Measurements from ENCODE around the gene NCKAP5.
A peak's percentile ranks its signal among the peaks of the same experiment; 100 is the strongest.
"Not testable (repeated sequence)": the region's sequence is repeated elsewhere in the genome, so short reads cannot be mapped to it uniquely, and the experiment has no call there.

NCKAP5 gene

DNA sequence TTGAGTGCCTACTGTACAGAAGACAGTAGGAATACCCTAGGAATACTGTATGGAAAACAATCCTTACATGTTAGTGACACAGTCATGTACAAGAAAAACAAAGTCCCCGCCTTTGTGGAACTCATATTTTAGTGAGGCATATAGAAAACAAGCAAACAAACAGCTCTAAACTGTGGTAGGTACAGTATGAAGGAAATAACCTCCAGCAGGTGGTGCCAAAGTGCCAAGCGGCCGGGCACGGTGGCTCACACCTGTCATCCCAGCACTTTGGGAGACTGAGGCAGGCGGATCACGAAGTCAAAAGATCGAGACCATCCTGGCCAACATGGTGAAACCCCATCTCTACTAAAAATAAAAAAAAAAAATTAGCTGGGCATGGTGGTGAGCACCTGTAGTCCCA, 48.6 kb downstream of the NCKAP5 start:
- not testable (repeated sequence) for DNase-seq

DNA sequence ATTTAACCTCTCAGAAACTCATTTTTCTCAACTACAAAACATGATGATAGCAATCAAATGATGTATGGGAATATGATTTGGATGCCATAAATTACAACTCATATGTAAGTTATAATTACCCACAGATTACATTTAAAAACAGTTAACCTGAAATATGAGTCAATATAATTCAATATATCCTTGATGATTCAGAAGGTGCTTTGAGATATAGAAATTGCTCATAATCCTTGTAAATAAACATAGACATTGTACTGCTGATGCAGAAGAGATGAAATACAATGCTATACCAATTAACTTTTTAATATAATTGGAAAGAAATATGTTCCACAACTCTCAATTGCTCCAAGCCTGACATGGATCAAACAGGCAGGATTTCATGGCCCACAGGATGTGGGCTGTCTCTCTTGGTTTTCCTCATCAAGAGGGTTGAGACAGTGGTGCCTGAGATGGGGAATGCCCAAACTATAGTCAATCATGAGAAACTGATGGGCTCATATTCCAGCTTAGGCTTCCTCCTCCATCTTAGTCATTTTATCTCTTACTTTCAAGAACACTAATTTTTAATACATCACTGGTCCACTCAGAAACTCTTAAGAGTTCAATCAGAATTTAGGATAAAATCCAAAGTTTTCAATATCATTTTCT, 49.4 kb downstream of the NCKAP5 start:
- DNase-seq, result no peak

DNA sequence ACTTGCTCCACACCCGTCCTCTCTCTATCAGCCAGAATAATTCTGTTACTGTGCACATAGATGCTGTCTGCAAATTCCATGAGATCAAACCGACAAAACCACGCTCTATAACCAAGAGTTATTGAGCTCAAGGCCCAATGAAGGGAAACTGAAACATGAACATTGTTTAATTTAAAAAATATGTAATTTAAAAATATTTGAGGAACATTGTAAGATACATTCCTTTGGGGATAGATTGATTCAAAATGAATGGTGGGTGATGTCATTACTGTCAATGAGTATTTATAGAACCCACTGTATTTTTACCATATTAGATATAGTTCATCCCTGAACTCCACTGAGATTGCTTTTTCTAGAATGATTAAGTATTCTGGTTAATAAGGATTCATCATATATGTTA, 50.4 kb downstream of the NCKAP5 start:
- no peak for DNase-seq

DNA sequence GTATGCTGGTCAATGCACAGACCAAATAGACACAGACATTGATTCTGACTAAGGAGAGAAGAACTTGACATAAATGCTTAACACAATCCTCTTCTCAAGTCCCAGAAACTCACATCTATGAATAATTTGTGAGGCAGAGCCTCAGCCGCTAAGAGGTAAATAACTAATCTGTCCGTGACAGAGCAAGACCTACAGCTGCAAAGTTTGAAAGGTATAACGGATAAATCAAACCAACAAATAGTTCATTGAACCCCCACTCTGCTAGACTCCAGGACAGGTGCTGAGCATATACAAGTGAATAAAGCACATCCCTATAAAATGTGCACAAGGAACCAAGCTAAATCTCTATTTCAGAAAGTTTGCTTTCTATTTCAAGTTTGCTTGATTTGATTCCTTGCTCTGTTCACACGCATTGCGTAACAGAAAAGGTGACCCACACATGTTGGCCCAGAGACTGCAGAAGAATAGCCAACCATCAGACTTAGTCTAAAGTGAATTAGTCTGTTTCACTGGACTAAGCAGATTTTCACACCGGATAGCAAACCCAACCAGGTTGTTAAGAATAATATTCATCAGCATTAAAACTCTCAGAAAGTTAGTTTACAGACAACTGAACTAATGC, 51.7 kb downstream of the NCKAP5 start:
- DNase-seq, result no peak

DNA sequence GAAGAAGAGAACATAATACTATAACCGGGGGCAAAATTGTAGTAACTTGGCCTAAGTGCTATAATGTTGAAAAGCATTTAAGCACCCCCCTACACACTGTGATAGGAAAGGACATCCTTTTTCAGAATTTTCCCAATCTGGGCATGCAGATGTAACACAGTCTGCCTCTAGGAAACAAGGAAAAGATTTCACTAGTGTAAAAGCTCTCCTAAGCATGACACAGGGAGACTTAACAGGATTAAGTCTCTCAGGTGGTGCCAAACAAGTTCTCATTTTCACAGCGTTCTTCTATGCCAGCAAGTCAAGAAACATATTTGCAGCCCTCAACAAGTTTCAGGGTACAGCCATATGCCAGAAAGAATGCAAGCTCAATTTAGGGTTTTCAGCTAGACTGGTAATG, 53.0 kb downstream of the NCKAP5 start:
- DNase-seq, result no peak

DNA sequence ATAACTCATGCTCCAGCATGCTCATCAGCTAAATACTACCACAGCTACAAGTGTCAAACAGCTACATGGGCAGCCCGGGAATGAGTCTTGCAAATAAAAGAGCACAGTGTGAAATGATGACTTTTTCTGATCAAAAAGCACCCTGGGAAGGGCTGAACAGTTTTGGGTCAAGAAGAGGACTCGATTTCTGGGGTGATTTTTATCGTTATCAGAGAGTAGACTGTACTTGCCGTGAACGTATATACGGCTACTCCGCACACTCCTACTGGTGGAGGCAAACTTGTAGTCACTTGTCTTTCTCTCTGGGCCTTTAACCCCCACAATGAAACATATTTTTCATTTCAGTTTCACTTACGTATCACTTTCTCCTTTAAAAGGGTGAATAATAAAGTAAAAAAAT, 54.4 kb downstream of the NCKAP5 start:
- no peak for DNase-seq

DNA sequence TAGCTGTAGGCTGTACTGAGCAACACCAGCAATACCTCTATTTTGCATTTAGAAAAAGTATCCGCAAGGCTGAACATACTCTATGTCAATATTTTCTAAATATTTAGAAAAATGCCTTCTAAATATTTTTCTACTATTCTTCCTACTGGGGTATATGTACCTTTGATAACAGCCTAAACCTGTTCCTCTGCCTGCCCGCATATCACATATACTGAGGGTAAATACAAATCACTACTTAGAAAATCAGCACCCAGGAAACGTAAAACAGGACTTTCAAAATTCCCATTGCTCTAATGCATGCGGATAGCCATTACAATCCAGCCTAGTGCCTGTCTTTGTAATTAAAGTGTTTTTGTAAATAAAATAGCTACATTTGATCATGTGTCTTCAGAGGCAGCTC, 56.1 kb downstream of the NCKAP5 start:
- no peak for DNase-seq

DNA sequence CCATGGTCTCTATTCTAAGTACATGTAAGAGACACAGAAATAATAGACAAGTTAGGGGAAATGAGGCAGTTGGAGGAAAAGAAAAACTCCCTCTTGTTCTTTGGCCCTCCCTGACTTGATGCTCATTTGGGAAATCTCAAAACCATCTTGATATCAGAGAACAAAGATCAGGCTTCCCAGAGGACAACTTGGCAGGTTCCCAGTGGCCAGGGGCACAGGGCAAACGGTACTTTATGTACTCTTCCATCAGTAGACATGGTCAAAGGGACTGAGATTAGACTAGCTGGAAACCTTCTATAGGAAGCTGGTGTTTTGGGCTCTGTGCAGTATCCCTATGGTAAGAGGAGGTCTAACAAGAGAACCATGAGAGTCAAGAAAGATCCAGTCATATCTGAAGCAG, 56.6 kb downstream of the NCKAP5 start:
- DNase-seq, result no peak

DNA sequence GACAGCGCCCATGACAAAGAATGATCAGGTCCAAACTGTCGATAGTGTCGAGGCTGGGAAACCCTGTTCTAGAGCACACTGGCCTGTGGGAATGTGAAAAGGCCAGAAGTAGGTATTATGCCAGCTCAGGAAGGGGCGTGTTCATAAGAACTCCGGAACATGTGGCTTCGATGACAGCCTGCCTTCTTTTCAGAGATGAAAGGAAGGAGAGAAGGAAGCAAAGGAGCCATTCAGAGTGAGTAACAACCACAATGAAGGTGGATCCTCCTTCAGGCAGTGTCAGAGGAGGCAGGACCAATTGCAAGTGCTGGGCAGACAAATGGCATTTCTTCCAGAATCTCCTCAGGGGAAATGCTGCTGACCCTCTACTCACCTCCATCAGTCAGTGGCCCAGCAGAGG, 58.5 kb downstream of the NCKAP5 start:
- no peak for DNase-seq

DNA sequence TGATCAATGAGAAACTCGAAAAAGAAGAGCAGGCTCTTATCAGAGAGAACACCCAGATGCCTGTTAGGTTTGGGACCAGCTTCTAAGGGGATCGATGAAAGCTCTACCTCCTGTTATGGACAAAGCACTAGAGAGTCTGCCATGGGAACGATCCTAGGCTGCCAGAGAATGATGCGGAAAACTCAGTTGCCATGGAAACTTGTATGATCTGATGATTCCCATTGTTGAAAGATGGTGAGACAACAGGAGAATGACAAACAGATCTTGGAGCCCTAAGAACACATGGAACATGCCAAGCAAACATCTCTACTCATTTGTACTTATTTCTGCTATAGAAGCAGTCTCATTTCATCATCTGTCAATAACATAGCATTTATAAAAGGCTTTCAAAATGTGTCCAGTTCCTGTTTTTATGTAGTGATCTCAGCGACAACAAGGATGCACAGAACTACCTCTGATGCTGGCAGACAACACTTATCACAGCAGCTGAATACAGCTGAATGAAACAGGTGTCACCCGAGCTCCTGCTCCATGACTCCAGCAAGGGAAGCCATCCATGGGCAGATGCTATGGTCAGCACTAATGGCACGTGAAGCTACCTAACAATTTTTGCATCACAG, 59.6 kb downstream of the NCKAP5 start:
- no peak for DNase-seq

DNA sequence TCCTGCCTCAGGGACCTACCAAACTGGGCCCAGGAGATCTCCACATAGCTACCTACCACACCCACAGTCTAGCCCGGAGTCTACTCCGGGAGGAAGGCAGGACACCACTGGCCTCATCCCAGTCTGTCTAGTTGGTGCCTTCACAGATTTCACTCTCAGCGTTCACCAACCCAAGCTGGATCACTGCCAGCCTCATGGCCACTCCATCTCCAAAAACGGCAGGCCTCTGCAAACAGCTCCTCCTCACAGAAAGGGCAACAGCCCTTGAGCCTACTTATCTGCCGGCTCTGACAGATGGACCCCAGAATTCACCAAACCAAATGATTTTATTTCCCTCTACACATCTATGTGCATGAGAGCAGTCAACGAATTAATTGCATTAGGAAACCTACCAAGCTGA, 61.3 kb downstream of the NCKAP5 start:
- peak; percentile 5 for DNase-seq

DNA sequence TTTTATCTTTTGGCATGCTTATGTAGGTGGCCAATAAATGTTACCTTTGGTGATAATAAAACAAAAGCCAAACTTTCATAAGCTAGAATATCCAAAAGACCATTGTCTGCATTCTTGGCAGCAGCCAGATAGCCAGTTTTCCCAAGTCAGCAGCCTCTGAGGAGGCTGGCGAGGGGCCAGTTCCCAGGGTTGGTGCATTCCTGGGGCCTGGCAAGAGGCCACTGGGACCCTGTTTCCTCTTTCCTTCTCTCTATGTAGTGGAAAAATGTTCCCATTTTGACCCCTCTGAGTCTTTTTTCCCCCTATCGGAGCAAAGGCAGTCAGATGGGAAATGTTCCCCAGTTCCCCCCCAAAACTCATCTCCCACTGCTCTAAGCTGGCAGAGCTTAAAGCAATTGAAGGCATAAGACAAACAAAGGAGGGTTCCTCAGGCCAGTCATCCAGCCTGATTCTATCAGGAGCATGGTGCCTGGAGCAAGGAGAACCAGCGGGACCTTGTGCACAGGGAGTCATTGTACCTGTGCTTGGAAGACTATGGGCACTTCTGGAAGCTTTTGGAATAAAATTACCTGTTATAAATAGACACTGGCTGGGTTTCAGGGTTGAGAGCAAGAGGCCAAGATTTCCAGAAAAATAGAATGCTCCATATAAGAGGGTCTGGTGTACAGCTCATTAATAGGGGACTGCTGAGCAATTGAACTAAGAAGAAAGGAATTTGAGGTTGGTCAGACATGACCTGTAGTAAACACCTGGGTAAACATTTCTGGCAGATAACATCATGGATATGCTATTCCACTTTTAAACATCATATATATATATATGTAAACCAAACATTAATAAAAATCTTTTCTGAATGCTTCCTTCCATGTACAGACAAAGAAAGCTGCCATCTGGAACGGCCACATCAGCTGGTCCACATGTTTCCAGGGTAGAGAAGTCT, 63.4 kb downstream of the NCKAP5 start:
- no peak for DNase-seq

DNA sequence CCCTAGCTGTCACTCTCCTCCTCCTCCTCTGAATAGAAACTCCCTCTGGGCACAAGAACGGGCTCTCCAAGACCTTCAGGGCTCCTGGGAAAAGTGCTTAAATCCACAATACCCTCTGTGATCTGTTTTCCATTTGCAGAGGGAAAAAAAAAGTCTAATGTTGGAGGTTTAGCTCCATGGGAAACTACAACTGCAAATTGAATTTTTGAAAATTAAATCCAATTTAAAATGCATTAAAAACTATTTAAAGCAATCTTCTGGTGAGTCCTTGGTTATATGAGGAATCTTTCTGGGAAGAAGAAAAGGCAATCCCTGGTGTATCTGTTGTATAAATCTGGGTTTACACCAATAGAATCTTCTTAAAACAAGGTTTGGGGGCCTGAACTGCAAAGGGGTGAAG, 64.3 kb downstream of the NCKAP5 start:
- no peak for DNase-seq

DNA sequence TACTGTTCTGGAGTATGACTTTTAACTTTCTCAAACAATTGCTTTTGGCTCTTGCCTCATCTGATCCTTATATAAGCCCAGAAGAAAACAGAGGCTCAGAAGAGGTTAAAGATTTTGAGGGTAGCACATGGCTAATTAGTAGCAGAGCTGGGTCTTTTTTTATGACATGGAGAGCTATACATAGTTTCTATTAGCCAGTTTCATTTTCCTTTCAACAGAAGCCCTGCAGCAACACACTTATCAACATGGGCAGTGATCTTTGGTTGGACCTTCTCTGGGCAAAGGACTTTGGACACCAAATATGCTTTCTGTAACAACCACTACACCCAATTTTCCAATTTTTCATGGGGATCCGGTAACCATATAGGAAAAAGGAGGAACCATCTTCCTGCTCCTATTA, 64.9 kb downstream of the NCKAP5 start:
- no peak for DNase-seq

DNA sequence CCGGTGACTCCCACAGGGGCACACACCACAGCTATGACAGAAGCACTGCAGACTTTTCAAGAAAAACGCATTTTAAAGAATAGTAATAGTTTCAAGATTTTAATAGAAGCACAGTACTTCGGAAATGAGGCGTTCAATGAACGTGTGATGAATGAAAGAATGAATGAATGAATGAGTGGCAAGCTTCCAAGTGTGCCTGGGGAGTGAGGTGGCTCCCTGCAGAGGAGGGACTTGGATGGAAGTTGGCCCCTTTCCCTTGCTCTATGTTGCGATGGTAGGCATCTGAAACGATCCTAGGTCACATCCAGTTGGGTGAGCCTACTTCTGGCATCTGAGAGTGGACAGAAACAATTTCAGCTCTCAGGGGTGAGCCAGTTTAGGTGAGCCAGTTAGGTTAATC, 65.6 kb downstream of the NCKAP5 start:
- no peak for DNase-seq

DNA sequence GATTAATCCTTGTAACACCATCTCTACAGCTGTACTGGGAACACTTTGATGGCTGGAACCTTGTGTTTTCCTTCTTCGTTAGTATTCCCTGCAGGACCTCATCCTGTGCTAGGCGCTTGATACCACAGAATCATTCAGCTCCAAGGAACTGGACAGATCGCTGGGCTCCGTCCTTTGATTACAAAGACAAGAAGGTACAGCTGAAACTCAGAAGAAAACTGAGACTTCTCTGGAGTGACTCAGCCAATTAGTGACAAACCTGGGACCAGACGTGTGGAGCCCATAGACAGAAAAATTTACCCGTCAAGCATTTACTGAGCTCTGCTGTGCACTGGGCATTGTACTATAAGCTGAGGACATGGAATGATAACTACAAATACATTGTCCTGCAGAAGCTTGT, 67.3 kb downstream of the NCKAP5 start:
- DNase-seq, result no peak

DNA sequence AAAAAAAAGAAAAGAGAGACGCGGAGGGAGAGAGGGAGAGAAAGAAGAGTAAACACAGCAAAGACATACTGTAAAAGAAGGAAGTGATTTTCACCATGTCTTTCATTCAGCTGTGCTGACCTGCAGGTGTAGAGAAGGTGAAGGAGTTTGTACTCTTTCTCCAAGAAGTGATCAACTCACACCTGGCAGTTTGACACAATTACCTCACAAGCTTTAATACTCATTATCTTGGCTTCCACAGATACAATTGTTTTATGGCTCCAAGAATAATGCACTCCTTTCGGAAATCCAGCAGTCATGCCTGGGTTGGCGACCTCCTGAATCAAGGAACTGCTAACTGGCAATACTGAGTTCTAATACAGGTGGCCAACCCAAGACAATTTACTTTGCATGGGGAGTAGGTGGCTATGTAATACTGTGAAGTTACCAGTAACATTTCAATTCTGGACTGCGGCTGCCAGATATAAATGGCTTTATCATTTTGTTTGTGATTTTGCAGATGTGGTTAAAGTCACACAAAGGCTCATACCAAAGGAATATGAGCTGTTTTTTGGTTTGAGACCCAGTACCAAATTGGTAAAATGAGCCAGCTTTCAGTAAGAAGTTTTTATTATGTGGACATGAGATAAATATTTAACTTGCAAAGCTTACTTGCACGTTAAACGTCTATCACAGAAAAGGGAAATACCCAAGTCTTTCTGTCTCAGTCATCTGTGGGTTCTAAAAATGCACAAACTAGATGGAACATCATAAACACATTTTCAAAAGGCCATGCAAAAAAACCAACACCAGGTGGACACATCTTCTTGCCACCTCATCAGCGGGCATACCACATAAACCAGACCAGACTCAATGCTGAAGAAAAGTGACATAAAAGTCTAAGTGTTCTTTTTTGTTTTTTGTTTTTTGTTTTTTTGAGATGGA, 69.3 kb downstream of the NCKAP5 start:
- DNase-seq, result no peak

DNA sequence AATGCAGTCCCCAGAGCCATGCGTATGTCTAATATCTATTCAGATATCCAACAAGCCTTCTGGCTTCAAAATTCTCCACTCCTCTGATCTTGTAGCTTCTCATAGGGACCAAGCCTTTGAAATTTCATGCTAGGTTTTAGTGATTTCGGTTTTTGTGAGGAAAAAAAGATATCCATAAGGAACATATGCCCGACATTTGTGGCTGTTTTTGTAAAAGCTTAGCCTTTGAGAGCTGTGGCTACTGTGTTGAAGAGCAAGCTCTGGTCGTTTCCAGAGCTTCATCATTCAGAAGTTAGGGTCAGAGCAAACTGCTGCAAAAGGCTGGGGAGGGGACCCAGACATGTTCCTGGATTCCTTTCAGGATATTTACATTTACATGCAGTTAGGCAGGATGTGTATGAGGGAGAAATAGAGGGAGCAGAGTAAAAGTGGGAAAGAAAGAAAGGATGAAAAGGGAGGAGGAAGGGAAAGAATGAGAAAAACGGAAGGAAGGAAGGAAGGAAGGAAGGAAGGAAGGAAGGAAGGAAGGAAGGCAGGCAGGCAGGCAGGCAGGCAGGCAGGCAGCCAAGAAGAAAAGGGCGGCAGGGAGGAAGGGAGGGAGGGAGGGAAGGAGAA, 70.2 kb downstream of the NCKAP5 start:
- DNase-seq, result no peak

DNA sequence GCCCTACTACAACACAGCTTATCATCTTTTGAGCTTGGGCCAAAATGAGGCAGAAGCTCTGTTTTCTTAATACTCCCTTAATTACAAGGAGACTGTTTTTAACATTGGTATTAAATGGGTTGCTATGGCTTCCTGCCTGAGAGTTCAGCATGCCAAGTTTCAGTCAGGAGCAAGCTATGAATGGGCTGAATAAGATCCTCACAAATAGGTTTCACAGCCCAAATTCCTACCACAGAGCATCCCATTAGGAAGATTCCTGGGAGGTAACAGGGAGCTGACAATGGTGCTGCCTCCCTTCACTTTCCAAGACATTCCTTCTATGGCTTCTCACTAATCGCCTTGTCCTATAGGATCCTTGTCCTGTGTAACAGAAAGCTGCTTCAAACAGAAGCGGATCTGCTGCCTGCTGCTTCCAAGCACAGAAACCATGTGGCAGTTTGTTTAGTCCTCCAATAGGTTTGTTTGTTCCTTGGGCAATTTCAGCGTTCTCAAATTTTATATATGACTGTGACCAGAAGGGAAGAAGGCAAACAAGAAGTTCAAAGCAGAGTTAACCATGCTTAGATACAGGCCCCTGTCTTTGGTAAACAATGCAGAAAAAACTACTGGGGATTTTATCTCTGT, 70.9 kb downstream of the NCKAP5 start:
- DNase-seq, result no peak

DNA sequence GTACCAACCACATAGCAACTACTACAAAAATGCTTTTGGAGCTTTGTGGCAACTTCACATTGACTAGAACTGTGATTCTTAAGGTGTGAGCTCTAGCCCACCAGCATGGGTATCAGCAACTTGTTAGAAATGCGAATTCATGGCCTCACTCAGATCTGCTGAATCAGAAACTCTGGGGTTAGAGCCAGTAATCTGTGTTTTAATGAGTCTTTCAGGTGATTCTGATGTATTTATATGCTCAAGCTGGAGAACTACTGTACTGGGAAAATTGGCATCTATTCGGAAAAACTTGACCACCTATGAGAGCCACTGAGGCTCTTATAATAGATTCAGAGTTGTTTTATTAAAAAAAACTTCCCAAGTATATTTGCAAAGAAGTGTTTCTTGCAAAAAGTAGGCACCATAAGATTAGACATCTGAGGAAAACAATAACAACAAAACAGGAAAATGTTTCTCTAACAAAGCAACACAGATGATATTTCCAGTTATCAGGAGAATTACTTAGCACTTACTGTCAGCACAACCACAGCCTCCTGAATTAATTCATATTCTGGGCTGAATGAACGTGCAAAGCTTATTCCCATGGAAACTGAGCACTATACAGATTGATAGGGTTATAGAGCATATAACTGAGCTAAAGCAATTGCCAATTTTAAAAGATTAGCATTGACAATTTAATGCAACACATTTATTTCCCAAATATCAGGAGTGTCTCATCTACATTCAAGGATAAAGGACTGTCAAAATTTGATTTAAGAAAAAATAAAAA, 71.6 kb downstream of the NCKAP5 start:
- no peak for DNase-seq

DNA sequence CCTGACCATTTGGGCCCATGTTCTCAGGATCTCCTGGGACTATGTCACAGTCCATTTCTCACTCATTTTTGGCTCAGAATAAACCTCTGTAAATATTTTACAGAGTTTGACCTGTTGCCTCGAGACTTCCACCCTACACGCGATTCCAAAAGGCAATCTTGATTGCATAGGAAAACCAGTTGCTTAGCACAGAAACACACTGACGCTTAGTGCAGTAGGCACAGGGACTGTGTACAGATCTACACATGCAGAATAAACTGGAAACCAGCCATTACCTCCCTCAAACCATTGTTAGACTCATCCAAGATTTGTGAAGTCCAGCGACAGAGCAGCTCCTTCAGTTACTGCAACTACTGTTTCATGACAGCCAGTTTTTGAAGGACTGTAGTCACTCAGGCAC, 73.0 kb downstream of the NCKAP5 start:
- no peak for DNase-seq
